Measurements from ENCODE around the gene ACP2.
A peak's percentile ranks its signal among the peaks of the same experiment; 100 is the strongest.

Gene ACP2

DNA sequence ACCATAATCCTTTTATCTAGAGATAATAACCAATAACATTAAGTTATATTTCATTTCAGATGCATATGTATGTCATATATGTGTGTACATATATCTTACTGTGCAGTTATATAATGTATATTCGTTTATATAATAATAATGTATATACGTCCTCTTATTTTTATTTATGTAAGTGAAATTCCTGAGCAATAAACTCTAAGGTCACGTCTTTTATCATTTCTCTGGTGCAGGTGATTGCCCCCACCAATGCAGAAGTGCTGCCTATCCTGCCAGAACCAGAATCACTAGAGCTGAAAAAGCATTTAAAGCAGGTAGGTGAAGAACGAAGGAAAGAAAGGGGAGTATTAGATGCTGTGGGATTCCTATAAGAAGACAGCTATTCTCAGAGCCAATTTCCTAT lies 30.2 kb upstream of the ACP2 start:
- DNase-seq (ENCODE audit: low read depth, low spot score), result no peak
- Histone ChIP-seq H3K36me3 (ENCODE audit: control insufficient read depth, insufficient read depth, low read length) (peaks cover 14% of the 10 kb centered on the region; the same call in 1 of the 2 replicates), H3K4me1 (ENCODE audit: control insufficient read depth, insufficient read depth, low read length) (no peaks in the 10 kb centered on the region), H3K9me3 (ENCODE audit: control insufficient read depth, insufficient read depth, low read length) (no peaks in the 10 kb centered on the region), H3K27me3 (ENCODE audit: control insufficient read depth, insufficient read depth, low read length) (no peaks in the 10 kb centered on the region), H3K27ac (ENCODE audit: low read length) (no peak overlapping the region), H3K4me3 (ENCODE audit: low read length) (no peak overlapping the region)
- WGBS (ENCODE audit: insufficient coverage, insufficient read length), result no CpG with 5 or more reads among the region's 4 CpGs

GRCh38 chr11:47278058-47278457 lies 29.4 kb upstream of the ACP2 start:
- H3K4me3 ChIP-seq (ENCODE audit: low read length), result no peak overlapping the region
- H3K36me3 ChIP-seq (ENCODE audit: control insufficient read depth, insufficient read depth, low read length), result peaks cover 14% of the 10 kb centered on the region; the same call in 1 of the 2 replicates
- H3K9me3 ChIP-seq (ENCODE audit: control insufficient read depth, insufficient read depth, low read length), result no peaks in the 10 kb centered on the region
- no CpG with 5 or more reads among the region's 3 CpGs for WGBS (ENCODE audit: insufficient coverage, insufficient read length)
- no peaks in the 10 kb centered on the region for H3K4me1 ChIP-seq (ENCODE audit: control insufficient read depth, insufficient read depth, low read length)
- no peak overlapping the region for H3K27ac ChIP-seq (ENCODE audit: low read length)
- H3K27me3 ChIP-seq (ENCODE audit: control insufficient read depth, insufficient read depth, low read length), result no peaks in the 10 kb centered on the region
- no peak for DNase-seq (ENCODE audit: low read depth, low spot score)

- no peak for DNase-seq (ENCODE audit: low read depth, low spot score)
- H3K27me3 ChIP-seq (ENCODE audit: control insufficient read depth, insufficient read depth, low read length), result no peaks in the 10 kb centered on the region
- no peak overlapping the region for H3K27ac ChIP-seq (ENCODE audit: low read length)
- no peak overlapping the region for H3K4me3 ChIP-seq (ENCODE audit: low read length)
- H3K4me1 ChIP-seq (ENCODE audit: control insufficient read depth, insufficient read depth, low read length), result no peaks in the 10 kb centered on the region
- no peaks in the 10 kb centered on the region for H3K9me3 ChIP-seq (ENCODE audit: control insufficient read depth, insufficient read depth, low read length)
- peaks cover 6% of the 10 kb centered on the region; the same call in 1 of the 2 replicates for H3K36me3 ChIP-seq (ENCODE audit: control insufficient read depth, insufficient read depth, low read length)
- WGBS (ENCODE audit: insufficient coverage, insufficient read length), result no CpG with 5 or more reads among the region's 4 CpGs
These were observed 28.3 kb upstream of the ACP2 start for GRCh38 chr11:47276923-47277322.

DNA sequence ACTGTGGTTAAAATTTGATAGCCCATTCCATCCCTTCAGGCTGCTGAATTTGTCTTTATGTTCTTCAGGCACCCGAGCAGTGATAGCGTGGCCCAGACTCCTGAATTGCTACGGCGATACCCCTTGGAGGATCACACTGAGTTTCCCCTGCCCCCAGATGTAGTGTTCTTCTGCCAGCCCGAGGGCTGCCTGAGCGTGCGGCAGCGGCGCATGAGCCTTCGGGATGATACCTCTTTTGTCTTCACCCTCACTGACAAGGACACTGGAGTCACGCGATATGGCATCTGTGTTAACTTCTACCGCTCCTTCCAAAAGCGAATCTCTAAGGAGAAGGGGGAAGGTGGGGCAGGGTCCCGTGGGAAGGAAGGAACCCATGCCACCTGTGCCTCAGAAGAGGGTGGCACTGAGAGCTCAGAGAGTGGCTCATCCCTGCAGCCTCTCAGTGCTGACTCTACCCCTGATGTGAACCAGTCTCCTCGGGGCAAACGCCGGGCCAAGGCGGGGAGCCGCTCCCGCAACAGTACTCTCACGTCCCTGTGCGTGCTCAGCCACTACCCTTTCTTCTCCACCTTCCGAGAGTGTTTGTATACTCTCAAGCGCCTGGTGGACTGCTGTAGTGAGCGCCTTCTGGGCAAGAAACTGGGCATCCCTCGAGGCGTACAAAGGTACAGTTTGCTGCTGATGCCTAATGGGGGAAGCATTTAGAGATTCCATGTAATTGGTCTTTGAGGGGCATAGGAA lies 26.1 kb upstream of the ACP2 start:
- no peak for DNase-seq (ENCODE audit: low read depth, low spot score)
- Histone ChIP-seq H3K27me3 (ENCODE audit: control insufficient read depth, insufficient read depth, low read length) (no peaks in the 10 kb centered on the region), H3K9me3 (ENCODE audit: control insufficient read depth, insufficient read depth, low read length) (no peaks in the 10 kb centered on the region), H3K4me3 (ENCODE audit: low read length) (no peak overlapping the region), H3K27ac (ENCODE audit: low read length) (no peak overlapping the region), H3K36me3 (ENCODE audit: control insufficient read depth, insufficient read depth, low read length) (peaks cover 6% of the 10 kb centered on the region; the same call in 1 of the 2 replicates), H3K4me1 (ENCODE audit: control insufficient read depth, insufficient read depth, low read length) (0 out of 2 replicates have a peak, but pooled peaks cover 1% of the 10 kb centered on the region)
- no CpG with 5 or more reads among the region's 28 CpGs for WGBS (ENCODE audit: insufficient coverage, insufficient read length)

DNA sequence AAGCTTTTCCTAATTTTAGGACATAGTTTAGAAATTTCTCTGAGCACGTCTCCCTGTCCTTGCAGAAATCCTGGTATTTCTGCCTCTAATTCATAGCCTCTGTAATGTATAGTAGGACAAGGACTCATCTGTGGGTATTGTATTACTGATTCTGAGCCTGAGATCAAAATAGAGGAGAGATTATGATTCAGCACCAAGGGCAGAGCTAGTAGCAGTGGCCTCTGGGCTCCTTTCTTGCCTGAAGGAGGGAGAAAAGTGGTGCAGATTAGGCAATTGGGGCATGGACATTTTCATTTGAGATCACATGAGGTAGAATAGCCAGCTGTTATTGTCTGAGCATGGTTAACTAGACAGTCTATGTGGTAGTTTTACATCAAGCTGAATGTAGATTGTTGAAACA lies 24.1 kb upstream of the ACP2 start:
- no peak for DNase-seq (ENCODE audit: low read depth, low spot score)
- Histone ChIP-seq H3K4me3 (ENCODE audit: low read length) (no peak overlapping the region), H3K4me1 (ENCODE audit: control insufficient read depth, insufficient read depth, low read length) (peaks cover 6% of the 10 kb centered on the region; the same call in 1 of the 2 replicates), H3K36me3 (ENCODE audit: control insufficient read depth, insufficient read depth, low read length) (peaks cover 6% of the 10 kb centered on the region; the same call in 1 of the 2 replicates), H3K9me3 (ENCODE audit: control insufficient read depth, insufficient read depth, low read length) (no peaks in the 10 kb centered on the region), H3K27me3 (ENCODE audit: control insufficient read depth, insufficient read depth, low read length) (no peaks in the 10 kb centered on the region), H3K27ac (ENCODE audit: low read length) (no peak overlapping the region)
- WGBS (ENCODE audit: insufficient coverage, insufficient read length), result no CpG with 5 or more reads among the region's 1 CpG

- H3K9me3 ChIP-seq (ENCODE audit: control insufficient read depth, insufficient read depth, low read length), result no peaks in the 10 kb centered on the region
- no peak for DNase-seq (ENCODE audit: low read depth, low spot score)
- H3K4me1 ChIP-seq (ENCODE audit: control insufficient read depth, insufficient read depth, low read length), result peaks cover 6% of the 10 kb centered on the region; the same call in 1 of the 2 replicates
- no peak overlapping the region for H3K27ac ChIP-seq (ENCODE audit: low read length)
- H3K36me3 ChIP-seq (ENCODE audit: control insufficient read depth, insufficient read depth, low read length), result peaks cover 6% of the 10 kb centered on the region; the same call in 1 of the 2 replicates
- no peak overlapping the region for H3K4me3 ChIP-seq (ENCODE audit: low read length)
- no peaks in the 10 kb centered on the region for H3K27me3 ChIP-seq (ENCODE audit: control insufficient read depth, insufficient read depth, low read length)
- WGBS (ENCODE audit: insufficient coverage, insufficient read length), result no CpG with 5 or more reads among the region's 11 CpGs
These were observed 23.5 kb upstream of the ACP2 start for GRCh38 chr11:47271961-47272661.

DNA sequence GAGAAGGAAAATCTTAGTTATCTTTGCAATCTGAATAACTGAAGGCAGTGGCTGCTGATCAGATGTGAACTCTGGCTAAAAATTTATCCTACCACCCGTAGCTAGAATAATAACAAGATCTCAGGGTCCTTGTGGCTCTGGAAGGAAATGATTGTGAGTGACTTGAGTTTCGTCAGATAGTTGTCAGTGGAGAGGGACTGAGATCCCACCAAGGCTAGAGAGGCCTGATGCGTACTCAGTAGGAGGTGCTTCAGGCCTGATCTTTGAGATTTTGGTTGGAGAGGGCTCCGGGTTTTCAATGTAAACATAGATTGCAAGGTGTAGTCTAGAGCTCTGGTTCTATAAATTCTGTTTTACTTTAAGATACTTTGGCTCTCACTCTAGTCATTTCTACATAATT lies 22.7 kb upstream of the ACP2 start:
- WGBS (ENCODE audit: insufficient coverage, insufficient read length), result no CpG with 5 or more reads among the region's 4 CpGs
- no peak overlapping the region for H3K27ac ChIP-seq (ENCODE audit: low read length)

DNA sequence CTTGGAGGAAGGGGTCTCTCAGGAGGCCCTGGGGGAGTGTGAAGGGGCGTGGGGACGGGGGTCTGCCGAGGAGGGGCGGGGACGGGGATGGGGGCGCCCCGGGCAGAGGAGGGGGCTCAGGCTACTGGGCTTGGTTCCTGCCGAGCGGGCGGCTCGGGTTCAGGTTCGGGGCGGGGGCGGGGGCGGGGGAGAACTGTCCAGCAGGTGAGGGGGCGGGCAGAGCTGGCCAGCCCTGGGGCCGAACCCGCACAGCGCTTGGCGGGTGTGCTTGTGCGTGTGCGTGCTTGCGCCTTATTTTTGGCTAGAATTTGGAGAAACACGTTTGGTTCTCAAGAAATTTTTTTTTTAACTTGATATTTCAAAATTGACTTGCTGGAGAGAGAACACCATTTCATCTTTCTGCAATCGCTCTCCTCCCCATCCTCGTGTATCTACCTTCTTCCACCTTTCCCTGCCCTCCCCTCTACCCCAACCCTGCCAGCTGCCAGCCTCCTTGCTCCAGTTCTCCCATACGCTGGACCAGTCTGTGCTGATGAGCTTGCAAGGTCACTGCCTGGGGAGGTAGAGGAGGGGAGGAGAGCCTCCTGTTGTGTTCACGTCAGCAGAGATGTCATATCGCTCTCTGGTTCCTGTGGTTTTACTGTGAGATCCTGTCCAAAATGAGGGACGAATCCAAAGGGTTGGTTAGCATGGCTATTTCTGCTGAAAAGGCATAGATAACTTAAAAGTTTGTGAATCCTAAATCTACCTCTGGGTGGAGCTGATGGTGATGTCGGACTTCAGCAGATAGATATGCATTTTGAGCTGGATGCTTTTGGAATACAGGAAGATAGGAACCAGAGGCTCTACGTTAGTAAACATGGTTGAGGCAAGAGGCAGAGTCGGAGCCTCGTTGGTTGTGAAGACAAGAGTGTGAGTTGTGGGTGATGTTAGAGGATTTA lies 22.0 kb upstream of the ACP2 start:
- DNase-seq (ENCODE audit: low read depth, low spot score), result no peak
- Histone ChIP-seq H3K9me3 (ENCODE audit: control insufficient read depth, insufficient read depth, low read length) (no peaks in the 10 kb centered on the region), H3K36me3 (ENCODE audit: control insufficient read depth, insufficient read depth, low read length) (0 out of 2 replicates have a peak, but pooled peaks cover 4% of the 10 kb centered on the region), H3K27me3 (ENCODE audit: control insufficient read depth, insufficient read depth, low read length) (no peaks in the 10 kb centered on the region), H3K27ac (ENCODE audit: low read length) (no peak overlapping the region), H3K4me3 (ENCODE audit: low read length) (peak overlapping the region; percentile 92), H3K4me1 (ENCODE audit: control insufficient read depth, insufficient read depth, low read length) (peaks cover 6% of the 10 kb centered on the region; the same call in 1 of the 2 replicates)
- no CpG with 5 or more reads among the region's 34 CpGs for WGBS (ENCODE audit: insufficient coverage, insufficient read length)

More for the DNA sequence above, 22.7 kb upstream of the ACP2 start:
- Histone ChIP-seq H3K36me3 (ENCODE audit: control insufficient read depth, insufficient read depth, low read length) (0 out of 2 replicates have a peak, but pooled peaks cover 4% of the 10 kb centered on the region), H3K9me3 (ENCODE audit: control insufficient read depth, insufficient read depth, low read length) (no peaks in the 10 kb centered on the region), H3K4me3 (ENCODE audit: low read length) (no peak overlapping the region), H3K4me1 (ENCODE audit: control insufficient read depth, insufficient read depth, low read length) (peaks cover 6% of the 10 kb centered on the region; the same call in 1 of the 2 replicates), H3K27me3 (ENCODE audit: control insufficient read depth, insufficient read depth, low read length) (no peaks in the 10 kb centered on the region)
- DNase-seq (ENCODE audit: low read depth, low spot score), result no peak

DNA sequence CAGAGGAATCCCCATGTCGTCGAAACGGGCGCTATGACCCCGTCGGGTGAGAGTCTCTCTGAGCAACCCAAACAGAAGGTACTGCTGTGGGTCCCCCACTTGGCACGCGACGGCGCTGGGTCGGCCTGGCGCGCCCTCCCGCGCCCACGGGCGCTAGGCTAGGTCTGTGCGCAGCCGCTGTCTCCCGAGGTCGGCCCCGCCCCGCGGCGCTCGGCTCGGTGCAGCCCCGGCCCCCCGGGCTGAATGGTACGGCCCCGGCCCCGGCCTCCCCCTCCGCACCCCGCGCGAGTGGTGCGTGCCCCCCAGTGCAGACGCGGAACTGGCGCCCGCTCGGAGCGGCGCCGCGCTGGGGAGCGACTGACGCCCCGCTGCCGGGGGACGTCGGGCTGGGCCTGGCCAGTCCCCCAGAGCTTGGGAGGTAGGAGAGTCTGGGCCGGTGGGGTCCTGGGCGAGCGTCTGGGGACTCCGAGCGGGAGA lies 21.3 kb upstream of the ACP2 start, which contains the start of gene MADD:
MADD (plus strand) TSS at position 305 of the 477 bp plus-strand sequence.
- H3K36me3 ChIP-seq (ENCODE audit: control insufficient read depth, insufficient read depth, low read length), result 0 out of 2 replicates have a peak, but pooled peaks cover 4% of the 10 kb centered on the region
- no peaks in the 10 kb centered on the region for H3K9me3 ChIP-seq (ENCODE audit: control insufficient read depth, insufficient read depth, low read length)
- WGBS (ENCODE audit: insufficient coverage, insufficient read length), result no CpG with 5 or more reads among the region's 57 CpGs
- peak within 1 kb of the TSS; percentile 92 for H3K4me3 ChIP-seq (ENCODE audit: low read length)
- no peak within 1 kb of the TSS for H3K27ac ChIP-seq (ENCODE audit: low read length)
- H3K4me1 ChIP-seq (ENCODE audit: control insufficient read depth, insufficient read depth, low read length), result peaks cover 6% of the 10 kb centered on the region; the same call in 1 of the 2 replicates
- H3K27me3 ChIP-seq (ENCODE audit: control insufficient read depth, insufficient read depth, low read length), result no peaks in the 10 kb centered on the region
- DNase-seq (ENCODE audit: low read depth, low spot score), result no peak
